ENCODE measurements around the gene PLPP7.
"Not testable (repeated sequence)": the region's sequence is repeated elsewhere in the genome, so short reads cannot be mapped to it uniquely, and the experiment has no call there.

Gene PLPP7

DNA sequence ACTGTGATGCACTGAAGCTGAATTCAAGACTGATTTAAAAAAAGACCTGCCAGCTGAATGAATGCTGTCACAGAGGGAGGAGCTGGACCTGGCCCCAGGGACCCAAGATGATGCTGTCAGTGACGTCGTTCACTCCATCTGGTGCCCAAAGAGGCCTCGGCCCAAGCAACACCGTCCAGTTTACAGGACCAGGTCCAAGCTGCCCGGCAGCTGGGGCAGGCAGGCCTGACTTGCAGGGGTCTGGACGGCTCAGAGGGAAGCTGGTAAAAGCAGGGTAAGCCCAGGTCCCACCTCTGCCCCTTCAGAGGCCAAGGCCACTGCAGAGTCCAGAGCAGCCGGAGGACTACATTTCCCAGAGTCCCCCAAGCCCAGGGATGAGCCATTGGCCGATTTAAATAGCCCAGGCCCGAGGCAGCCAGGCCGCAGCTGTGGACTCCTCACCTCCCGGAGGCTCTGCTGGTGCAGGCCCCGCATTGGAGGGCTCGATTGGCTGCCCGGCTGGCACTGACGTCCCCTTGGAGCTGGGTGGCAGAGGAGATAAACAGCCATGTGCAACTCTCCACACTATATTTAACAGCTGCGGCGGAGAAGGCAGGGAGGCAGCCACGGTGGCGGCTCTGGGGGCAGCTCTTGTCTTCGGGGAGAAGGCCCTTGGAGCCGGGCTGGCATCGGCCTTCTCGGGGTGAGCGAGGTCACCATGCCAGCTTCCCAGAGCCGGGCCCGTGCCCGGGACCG, at the start of gene PLPP7:
Gene PLPP7, plus strand, starts transcription at position 423 of the 735 bp plus-strand sequence. Its CDS starts 275 bp downstream, at position 698.
- no peak within 1 kb of the TSS for H3K4me3 ChIP-seq (IDR thresholded peaks at IDR 0.05; ENCODE audit: insufficient read depth, low read depth, low read length)
- no peak within 1 kb of the TSS for H3K4me2 ChIP-seq

GRCh38 chr9:131240047-131240921, 49.2 kb upstream of the PLPP7 start:
- H3K27ac ChIP-seq, result no peak overlapping the region
- no peak overlapping the region for H2AFZ ChIP-seq (ENCODE audit: low read depth)
- H3K9ac ChIP-seq, result no peak overlapping the region
- no peaks in the 10 kb centered on the region for H3K79me2 ChIP-seq (ENCODE audit: insufficient read depth, low read depth)
- no peaks in the 10 kb centered on the region for H3K27me3 ChIP-seq (ENCODE audit: insufficient read depth, low read depth)
- H3K4me1 ChIP-seq (ENCODE audit: low read depth, poor library complexity, severe bottlenecking), result peaks cover 39% of the 10 kb centered on the region
- H3K4me2 ChIP-seq, result no peak overlapping the region
- H3K4me3 ChIP-seq (IDR thresholded peaks at IDR 0.05; ENCODE audit: insufficient read depth, low read depth, low read length), result no peak overlapping the region
- no peak for TF ChIP-seq CTCF (conservative IDR thresholded peaks at IDR 0.05; ENCODE audit: low read depth, low read length)
- H3K36me3 ChIP-seq (ENCODE audit: insufficient read depth), result no peaks in the 10 kb centered on the region
- no peaks in the 10 kb centered on the region for H4K20me1 ChIP-seq (ENCODE audit: insufficient read depth)

More for the DNA sequence above, at the start of gene PLPP7:
- H3K27ac ChIP-seq, result no peak within 1 kb of the TSS
- no peak within 1 kb of the TSS for H3K9ac ChIP-seq
- no peaks in the 10 kb centered on the region for H3K79me2 ChIP-seq (ENCODE audit: insufficient read depth, low read depth)
- H3K4me1 ChIP-seq (ENCODE audit: low read depth, poor library complexity, severe bottlenecking), result peaks cover 9% of the 10 kb centered on the region
- no peaks in the 10 kb centered on the region for H3K27me3 ChIP-seq (ENCODE audit: insufficient read depth, low read depth)
- no peaks in the 10 kb centered on the region for H3K36me3 ChIP-seq (ENCODE audit: insufficient read depth)
- H4K20me1 ChIP-seq (ENCODE audit: insufficient read depth), result no peaks in the 10 kb centered on the region
- TF ChIP-seq CTCF (conservative IDR thresholded peaks at IDR 0.05; ENCODE audit: low read depth, low read length), result no peak
- H2AFZ ChIP-seq (ENCODE audit: low read depth), result peak within 1 kb of the TSS; percentile 6; the same call in 1 of the 2 replicates

DNA sequence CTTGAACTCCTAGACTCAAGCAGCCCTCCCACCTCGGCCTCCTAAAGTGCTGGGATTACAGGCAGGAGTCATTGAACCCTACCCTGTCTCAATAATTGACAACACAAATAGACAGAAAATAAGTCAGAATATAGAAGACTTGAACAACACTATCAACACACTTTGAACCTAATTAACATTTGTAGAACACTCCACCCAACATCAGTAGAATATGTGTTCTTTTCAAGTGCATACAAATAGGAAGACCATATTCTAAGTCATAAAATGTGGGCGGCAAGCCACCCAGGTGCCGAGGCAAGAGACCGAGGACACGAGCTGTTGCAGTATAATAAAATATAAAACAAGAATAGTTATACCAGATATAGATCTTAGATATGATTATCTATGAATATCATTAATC, 45.2 kb upstream of the PLPP7 start:
- not testable (repeated sequence) for H3K9ac ChIP-seq; H3K4me2 ChIP-seq; H3K36me3 ChIP-seq (ENCODE audit: insufficient read depth); H3K4me3 ChIP-seq (IDR thresholded peaks at IDR 0.05; ENCODE audit: insufficient read depth, low read depth, low read length); H3K27me3 ChIP-seq (ENCODE audit: insufficient read depth, low read depth); H3K4me1 ChIP-seq (ENCODE audit: low read depth, poor library complexity, severe bottlenecking); H3K27ac ChIP-seq; H3K79me2 ChIP-seq (ENCODE audit: insufficient read depth, low read depth); H4K20me1 ChIP-seq (ENCODE audit: insufficient read depth); H2AFZ ChIP-seq (ENCODE audit: low read depth)

GRCh38 chr9:131246618-131247017, 42.9 kb upstream of the PLPP7 start:
- H3K4me3 ChIP-seq (IDR thresholded peaks at IDR 0.05; ENCODE audit: insufficient read depth, low read depth, low read length), result no peak overlapping the region
- no peak for TF ChIP-seq CTCF (conservative IDR thresholded peaks at IDR 0.05; ENCODE audit: low read depth, low read length)
- H3K79me2 ChIP-seq (ENCODE audit: insufficient read depth, low read depth), result no peaks in the 10 kb centered on the region
- no peaks in the 10 kb centered on the region for H4K20me1 ChIP-seq (ENCODE audit: insufficient read depth)
- H2AFZ ChIP-seq (ENCODE audit: low read depth), result no peak overlapping the region
- no peak overlapping the region for H3K4me2 ChIP-seq
- H3K9ac ChIP-seq, result no peak overlapping the region
- H3K27ac ChIP-seq, result no peak overlapping the region
- H3K27me3 ChIP-seq (ENCODE audit: insufficient read depth, low read depth), result no peaks in the 10 kb centered on the region
- no peaks in the 10 kb centered on the region for H3K36me3 ChIP-seq (ENCODE audit: insufficient read depth)
- peaks cover 9% of the 10 kb centered on the region for H3K4me1 ChIP-seq (ENCODE audit: low read depth, poor library complexity, severe bottlenecking)
